Kidney epithelial cell (primary cell): ENCODE results near the gene KLHDC9. TPM values are rescaled to one million over a fixed set of nuclear protein-coding genes. Genes with fewer than 3 reads are reported as not detected.

Experiments used
- total RNA-seq: library from RNA; depleted of rRNA; stranded (reverse); fragments of >200 nt; gene quantifications from 2 replicates; pipeline ENCODE4 v1.2.3, GENCODE V29; 2015

The KLHDC9 gene
- total RNA-seq, 1 donor from 2014 or later = 3.1 TPM

Other genes with a start within 250 kb of the KLHDC9 start
- not detected in 2 replicates for gene CD244, start 235.5 kb upstream of the KLHDC9 start, total RNA-seq
- gene ITLN1, start 213.2 kb upstream of the KLHDC9 start, total RNA-seq = not detected in 2 replicates
- gene ITLN2, start 143.6 kb upstream of the KLHDC9 start, total RNA-seq = not detected in 2 replicates
- gene F11R, start 77.2 kb upstream of the KLHDC9 start, total RNA-seq = 81.7 and 87.0 TPM in 2 replicates
- gene TSTD1, start 59.4 kb upstream of the KLHDC9 start, total RNA-seq = 112 and 116 TPM in 2 replicates
- gene USF1, start 52.4 kb upstream of the KLHDC9 start, total RNA-seq = 45.9 and 55.7 TPM in 2 replicates
- gene ARHGAP30, start 28.5 kb upstream of the KLHDC9 start, total RNA-seq = 0.07 and 0.42 TPM in 2 replicates
- 13.1 and 13.6 TPM in 2 replicates for gene NECTIN4, start 8.8 kb upstream of the KLHDC9 start, total RNA-seq
- gene PFDN2, start 19.7 kb downstream of the KLHDC9 start, total RNA-seq = 98.4 and 132 TPM in 2 replicates
- gene NIT1, start 19.7 kb downstream of the KLHDC9 start, total RNA-seq = 28.7 and 35.8 TPM in 2 replicates
- 29.3 and 42.1 TPM in 2 replicates for gene DEDD, start 34.3 kb downstream of the KLHDC9 start, total RNA-seq
- 59.6 and 85.0 TPM in 2 replicates for gene UFC1, start 55.6 kb downstream of the KLHDC9 start, total RNA-seq
- 10.5 and 12.6 TPM in 2 replicates for gene USP21, start 61.1 kb downstream of the KLHDC9 start, total RNA-seq
- gene PPOX, start 68.1 kb downstream of the KLHDC9 start, total RNA-seq = 20.4 and 28.3 TPM in 2 replicates
- 39.4 and 45.7 TPM in 2 replicates for gene B4GALT3, start 79.1 kb downstream of the KLHDC9 start, total RNA-seq
- 0.21 and 0.33 TPM in 2 replicates for gene ADAMTS4, start 100.7 kb downstream of the KLHDC9 start, total RNA-seq
- gene NDUFS2, start 104.0 kb downstream of the KLHDC9 start, total RNA-seq = 92.4 and 96.9 TPM in 2 replicates
- not detected in 2 replicates for gene FCER1G, start 116.9 kb downstream of the KLHDC9 start, total RNA-seq
- gene APOA2, start 125.3 kb downstream of the KLHDC9 start, total RNA-seq = not detected in 2 replicates
- gene TOMM40L, start 127.7 kb downstream of the KLHDC9 start, total RNA-seq = 6.2 and 8.0 TPM in 2 replicates
- not detected in 2 replicates for gene NR1I3, start 139.8 kb downstream of the KLHDC9 start, total RNA-seq
- gene PCP4L1, start 160.4 kb downstream of the KLHDC9 start, total RNA-seq = not detected in 2 replicates
- 0.14 and 0.54 TPM in 2 replicates for gene MPZ, start 211.6 kb downstream of the KLHDC9 start, total RNA-seq
- gene SDHC, start 216.0 kb downstream of the KLHDC9 start, total RNA-seq = 42.8 and 47.0 TPM in 2 replicates